Left colon (tissue), 2 donors: Measurements from ENCODE around the gene ATP5F1A. TPM values are rescaled to one million over a fixed set of nuclear protein-coding genes. Genes with fewer than 3 reads are reported as not detected.

ENCODE experiments used
- total RNA-seq, 2 donors: library from RNA; stranded (reverse); fragmentation: NEBNext Ultra II Directional; extraction: Animal tissue kit (Norgen Biotek cat#: 25700); gene quantifications; one replicate each; pipeline ENCODE4 v1.2.1, GENCODE V29; 2021
- donor health status: DM: no; HTN: no; CAD: no.
- donor health status: DM: yes; HTN: yes; CAD: no.

Gene ATP5F1A
- total RNA-seq, 2 donors from 2014 or later = 652 to 824 TPM

Other genes starting within 250 kb of the ATP5F1A start
- 10 to 100 TPM; 18.0 to 21.5 TPM for gene EPG5, start 131.0 kb downstream of the ATP5F1A start, total RNA-seq
- gene PSTPIP2, start 26.0 kb downstream of the ATP5F1A start, total RNA-seq = 1 to 10 TPM; 3.7 to 7.4 TPM
- gene HAUS1, start 6.1 kb upstream of the ATP5F1A start, total RNA-seq = 10 to 100 TPM; 16.2 TPM